ENCODE results near the gene CCDC148. TPM values are rescaled to one million over a fixed set of nuclear protein-coding genes. Genes with fewer than 3 reads are reported as not detected.

CCDC148 gene
- total and polyA plus RNA-seq, 2 donors from 2014 or later, result 6.6 to 21.0 TPM

DNA sequence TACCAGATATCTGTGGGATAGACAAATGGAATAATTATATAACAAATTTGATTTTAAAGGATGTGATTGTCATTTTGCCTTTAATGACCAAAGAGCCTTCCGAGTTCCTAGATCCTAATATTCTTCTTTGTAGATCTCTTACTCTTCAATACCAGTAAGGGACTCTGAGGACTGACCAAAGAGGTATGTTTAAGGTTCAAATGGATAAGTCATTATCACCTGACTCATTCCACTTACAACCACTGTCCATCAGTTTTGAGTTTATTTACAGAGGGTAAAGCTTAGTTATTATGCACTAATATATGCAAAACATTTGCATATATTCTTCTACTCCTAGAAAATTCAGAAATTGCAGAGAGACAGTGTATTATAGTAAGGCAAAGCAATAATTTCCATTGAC is 62.7 kb downstream of the CCDC148 start:
- DNase-seq, result no peak
- no peaks in the 10 kb centered on the region for H3K9me3 ChIP-seq (ENCODE audit: control insufficient read depth in 2 of 3, insufficient read depth in 1 of 3, low read length in 3 of 3)
- no peak overlapping the region for H3K9ac ChIP-seq (ENCODE audit: low read length in 3 of 3)
- no peak for FAIRE-seq
- intact Hi-C loops (cut with DNase I), result no loop called here
- H3K27ac ChIP-seq (ENCODE audit: low read depth in 2 of 2, low read length in 2 of 2), result no peak overlapping the region
- no peak overlapping the region for H3K4me3 ChIP-seq (ENCODE audit: low read length in 3 of 3)
- no peaks in the 10 kb centered on the region for H3K27me3 ChIP-seq (ENCODE audit: control insufficient read depth, insufficient read depth, low read length)
- H3K4me1 ChIP-seq (ENCODE audit: control insufficient read depth in 2 of 3, insufficient read depth in 2 of 3, low read depth in 1 of 3, low read length in 3 of 3), result peaks cover 0 to 6% (median 2%) of the 10 kb centered on the region in 3 donors
- no peaks in the 10 kb centered on the region for H3K36me3 ChIP-seq (ENCODE audit: control insufficient read depth in 2 of 3, insufficient read depth in 3 of 3, low read length in 3 of 3)
- TF ChIP-seq, protein P1, sequence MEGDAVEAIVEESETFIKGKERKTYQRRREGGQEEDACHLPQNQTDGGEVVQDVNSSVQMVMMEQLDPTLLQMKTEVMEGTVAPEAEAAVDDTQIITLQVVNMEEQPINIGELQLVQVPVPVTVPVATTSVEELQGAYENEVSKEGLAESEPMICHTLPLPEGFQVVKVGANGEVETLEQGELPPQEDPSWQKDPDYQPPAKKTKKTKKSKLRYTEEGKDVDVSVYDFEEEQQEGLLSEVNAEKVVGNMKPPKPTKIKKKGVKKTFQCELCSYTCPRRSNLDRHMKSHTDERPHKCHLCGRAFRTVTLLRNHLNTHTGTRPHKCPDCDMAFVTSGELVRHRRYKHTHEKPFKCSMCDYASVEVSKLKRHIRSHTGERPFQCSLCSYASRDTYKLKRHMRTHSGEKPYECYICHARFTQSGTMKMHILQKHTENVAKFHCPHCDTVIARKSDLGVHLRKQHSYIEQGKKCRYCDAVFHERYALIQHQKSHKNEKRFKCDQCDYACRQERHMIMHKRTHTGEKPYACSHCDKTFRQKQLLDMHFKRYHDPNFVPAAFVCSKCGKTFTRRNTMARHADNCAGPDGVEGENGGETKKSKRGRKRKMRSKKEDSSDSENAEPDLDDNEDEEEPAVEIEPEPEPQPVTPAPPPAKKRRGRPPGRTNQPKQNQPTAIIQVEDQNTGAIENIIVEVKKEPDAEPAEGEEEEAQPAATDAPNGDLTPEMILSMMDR (IDR thresholded peaks at IDR 0.05; ENCODE audit: borderline replicate concordance, extremely low read depth, insufficient read depth), result no peak

DNA sequence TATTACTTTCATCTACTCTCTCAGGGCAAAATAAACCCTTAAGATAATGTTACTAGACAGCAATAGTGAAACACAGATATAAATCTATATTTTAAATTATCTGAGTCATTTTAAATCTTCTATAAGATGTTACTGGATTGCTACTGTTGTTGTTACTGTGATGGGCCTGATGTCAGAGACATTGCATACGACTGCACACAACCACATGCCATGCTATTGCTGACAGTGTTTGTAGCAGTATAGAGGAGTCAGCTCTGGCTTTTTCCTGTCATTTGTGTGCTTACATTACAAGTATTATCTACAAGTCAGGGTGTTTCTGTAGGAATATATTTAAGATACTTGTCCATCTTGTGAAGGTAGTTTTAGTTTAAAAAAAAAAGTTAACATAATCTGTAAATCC is 63.9 kb downstream of the CCDC148 start:
- DNase-seq (no peak), FAIRE-seq (no peak)
- TF ChIP-seq, protein P1 (IDR thresholded peaks at IDR 0.05; ENCODE audit: borderline replicate concordance, extremely low read depth, insufficient read depth), result no peak
- Histone ChIP-seq H3K4me3 (ENCODE audit: low read length in 3 of 3) (no peak overlapping the region), H3K27me3 (ENCODE audit: control insufficient read depth, insufficient read depth, low read length) (no peaks in the 10 kb centered on the region), H3K27ac (ENCODE audit: low read depth in 2 of 2, low read length in 2 of 2) (no peak overlapping the region), H3K9me3 (ENCODE audit: control insufficient read depth in 2 of 3, insufficient read depth in 1 of 3, low read length in 3 of 3) (no peaks in the 10 kb centered on the region), H3K9ac (ENCODE audit: low read length in 3 of 3) (no peak overlapping the region), H3K36me3 (ENCODE audit: control insufficient read depth in 2 of 3, insufficient read depth in 3 of 3, low read length in 3 of 3) (no peaks in the 10 kb centered on the region), H3K4me1 (ENCODE audit: control insufficient read depth in 2 of 3, insufficient read depth in 2 of 3, low read depth in 1 of 3, low read length in 3 of 3) (peaks cover 0 to 6% (median 2%) of the 10 kb centered on the region in 3 donors)
- intact Hi-C loops (cut with DNase I), result no loop called here

DNA sequence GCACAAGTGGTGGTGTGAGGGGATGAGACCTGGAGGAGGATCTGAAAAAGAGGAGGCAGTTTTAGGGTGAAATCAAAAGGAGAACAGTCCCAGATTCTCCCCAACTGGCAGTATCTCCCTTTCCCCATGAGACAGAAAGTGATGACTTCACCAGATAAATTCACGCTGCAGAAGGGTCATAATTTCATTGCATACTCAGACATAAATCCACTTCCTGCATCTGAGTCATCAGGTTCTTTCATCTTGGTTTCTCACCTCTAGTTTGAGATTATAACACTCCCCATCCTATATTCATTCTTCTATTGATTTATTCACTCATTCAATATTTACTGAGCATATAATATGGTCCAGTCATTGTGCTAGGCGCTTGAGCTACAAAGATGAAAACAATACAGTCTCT is 64.7 kb downstream of the CCDC148 start:
- FAIRE-seq (no peak), DNase-seq (no peak)
- intact Hi-C loops (cut with DNase I), result no loop called here
- Histone ChIP-seq H3K4me3 (ENCODE audit: low read length in 3 of 3) (no peak overlapping the region), H3K27me3 (ENCODE audit: control insufficient read depth, insufficient read depth, low read length) (no peaks in the 10 kb centered on the region), H3K9ac (ENCODE audit: low read length in 3 of 3) (no peak overlapping the region), H3K4me1 (ENCODE audit: control insufficient read depth in 2 of 3, insufficient read depth in 2 of 3, low read depth in 1 of 3, low read length in 3 of 3) (peaks cover 0 to 6% (median 2%) of the 10 kb centered on the region in 3 donors), H3K27ac (ENCODE audit: low read depth in 2 of 2, low read length in 2 of 2) (no peak overlapping the region), H3K9me3 (ENCODE audit: control insufficient read depth in 2 of 3, insufficient read depth in 1 of 3, low read length in 3 of 3) (no peaks in the 10 kb centered on the region), H3K36me3 (ENCODE audit: control insufficient read depth in 2 of 3, insufficient read depth in 3 of 3, low read length in 3 of 3) (no peaks in the 10 kb centered on the region)
- TF ChIP-seq, protein P1 (IDR thresholded peaks at IDR 0.05; ENCODE audit: borderline replicate concordance, extremely low read depth, insufficient read depth), result no peak

DNA sequence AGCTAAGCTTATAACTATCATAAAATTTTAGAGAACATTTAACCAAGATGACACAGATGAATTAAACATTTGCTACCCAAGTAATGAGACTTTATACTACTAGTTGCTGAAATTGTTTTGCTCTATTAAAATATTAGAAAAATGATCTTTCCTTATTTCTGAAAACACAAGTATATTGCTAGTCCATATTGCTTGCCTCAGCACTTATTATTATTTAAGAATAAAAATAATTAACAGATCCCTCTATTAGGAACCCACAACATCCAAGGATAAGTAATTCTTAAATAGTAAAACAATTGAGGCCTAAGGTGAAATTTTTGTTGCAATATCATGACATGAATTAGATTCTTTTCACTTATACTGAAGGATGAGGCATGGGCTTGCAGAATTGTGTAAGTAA is 65.2 kb downstream of the CCDC148 start:
- intact Hi-C loops (cut with DNase I), result no loop called here
- no peaks in the 10 kb centered on the region for H3K9me3 ChIP-seq (ENCODE audit: control insufficient read depth in 2 of 3, insufficient read depth in 1 of 3, low read length in 3 of 3)
- TF ChIP-seq, protein P1 (IDR thresholded peaks at IDR 0.05; ENCODE audit: borderline replicate concordance, extremely low read depth, insufficient read depth), result no peak
- no peaks in the 10 kb centered on the region for H3K27me3 ChIP-seq (ENCODE audit: control insufficient read depth, insufficient read depth, low read length)
- H3K27ac ChIP-seq (ENCODE audit: low read depth in 2 of 2, low read length in 2 of 2), result no peak overlapping the region
- DNase-seq, result no peak
- no peaks in the 10 kb centered on the region for H3K36me3 ChIP-seq (ENCODE audit: control insufficient read depth in 2 of 3, insufficient read depth in 3 of 3, low read length in 3 of 3)
- H3K4me1 ChIP-seq (ENCODE audit: control insufficient read depth in 2 of 3, insufficient read depth in 2 of 3, low read depth in 1 of 3, low read length in 3 of 3), result peaks cover 0 to 6% (median 2%) of the 10 kb centered on the region in 3 donors
- no peak overlapping the region for H3K4me3 ChIP-seq (ENCODE audit: low read length in 3 of 3)
- no peak for FAIRE-seq
- H3K9ac ChIP-seq (ENCODE audit: low read length in 3 of 3), result no peak overlapping the region
